SK-N-SH (cell line): ENCODE measurements around the gene ERC1.

Experiments used
- CTCF ChIP-seq: fragments of 200-600 bp; sonication (generic); IDR thresholded peaks from 2 replicates; pipeline ENCODE4 v1.6.1; 2017; ENCODE audit warnings: antibody characterized with exemption, mild to moderate bottlenecking, moderate library complexity
- EP300 ChIP-seq, 2 experiments: IDR thresholded peaks; 2 replicates each; pipeline versions ENCODE4 v1.4.0 to v1.6.1; 2012; ENCODE audit warnings: borderline replicate concordance in 1 of 2, low read depth in 1 of 2, low read length in 1 of 2
- GABPA ChIP-seq: IDR thresholded peaks from 2 replicates; pipeline ENCODE4 v1.4.0; 2012; ENCODE audit warnings: low read depth, mild to moderate bottlenecking
- NFIC ChIP-seq: IDR thresholded peaks from 2 replicates; pipeline ENCODE4 v1.4.0; 2012; ENCODE audit warnings: borderline replicate concordance
- POLR2AphosphoS5 ChIP-seq: IDR thresholded peaks from 2 replicates; pipeline ENCODE4 v1.6.1; 2012; ENCODE audit warnings: low read depth, low read length
- RCOR1 ChIP-seq: fragments of 150-350 bp; IDR thresholded peaks from 2 replicates; pipeline ENCODE4 v1.6.1; 2017; ENCODE audit warnings: antibody characterized with exemption, low read length
- RFX5 ChIP-seq: IDR thresholded peaks from 2 replicates; pipeline ENCODE4 v1.6.1; 2012; ENCODE audit warnings: mild to moderate bottlenecking, improper control_type of control experiment, low read length
- USF1 ChIP-seq: IDR thresholded peaks from 2 replicates; pipeline ENCODE4 v1.4.0; 2012; ENCODE audit warnings: low read depth, borderline replicate concordance

GRCh38 chr12:1173781-1174617, 183.0 kb downstream of the ERC1 start:
- TF ChIP-seq RFX5 = no peak
- TF ChIP-seq CTCF = no peak
- TF ChIP-seq USF1 = no peak
- no peak for TF ChIP-seq POLR2AphosphoS5
- no peak for TF ChIP-seq RCOR1
- TF ChIP-seq EP300 (IDR thresholded peaks at IDR 0.05; ENCODE audit: borderline replicate concordance in 1 of 2, low read depth in 1 of 2, low read length in 1 of 2) = no peak
- TF ChIP-seq NFIC = no peak
- TF ChIP-seq GABPA = no peak
